PFSK-1 (cell line): ENCODE measurements around the gene SPART.

Experiments used
- FOXP2 ChIP-seq: optimal IDR thresholded peaks from 2 replicates; pipeline ENCODE3; 2011; ENCODE audit warnings: borderline replicate concordance, control low read depth, inconsistent platforms; ENCODE audit not compliant: insufficient read depth; ENCODE audit errors: extremely low read length, extremely low read depth
- POLR2AphosphoS5 ChIP-seq: IDR thresholded peaks from 2 replicates; pipeline ENCODE4 v1.6.1; 2012; ENCODE audit warnings: low read depth, mild to moderate bottlenecking, control low read depth, low read length, moderate library complexity
- REST ChIP-seq, 2 experiments: IDR thresholded peaks; 2 replicates each; pipeline versions ENCODE4 v1.6.1 to v1.8.0; 2011 to 2012; ENCODE audit warnings: low read depth in 2 of 2, low read length in 2 of 2, control low read depth in 1 of 2, inconsistent platforms in 1 of 2, mild to moderate bottlenecking in 1 of 2, moderate library complexity in 1 of 2; ENCODE audit not compliant: insufficient read depth in 1 of 2
- TAF1 ChIP-seq: IDR thresholded peaks from 2 replicates; pipeline ENCODE4 v1.6.1; 2012; ENCODE audit warnings: low read length, control low read depth, borderline replicate concordance; ENCODE audit not compliant: insufficient read depth

- TF ChIP-seq REST (IDR thresholded peaks at IDR 0.05; ENCODE audit: insufficient read depth in 1 of 2, low read depth in 2 of 2, low read length in 2 of 2) (no peak), FOXP2 (no peak), POLR2AphosphoS5 (no peak), TAF1 (no peak)
Measured at GRCh38 chr13:36332986-36333385, 13.2 kb downstream of the SPART start.
